Endothelial cell of umbilical vein (primary cell): ENCODE data around the gene BIRC5. TPM values are rescaled to one million over a fixed set of nuclear protein-coding genes. Genes with fewer than 3 reads are reported as not detected.

Source experiments
- BruUV-seq: library from RNA; stranded (reverse); fragments of 400-500 nt; replicated peaks from 2 replicates; lab custom pipeline; 2021; lab: Mats Ljungman, UMichigan
- CTCF ChIA-PET: fragments of 300-600, 350-600 bp; sonication (Branson Sonifier 250); formaldehyde crosslinking; loops from one replicate; lab custom pipeline; 2021; ENCODE audit warnings: antibody characterized with exemption, inconsistent platforms; lab: Charles Lee
- POLR2A ChIA-PET: fragments of 300-600, 350-600 bp; sonication (Branson Sonifier 250); formaldehyde crosslinking; loops from one replicate; lab custom pipeline; 2021; ENCODE audit warnings: antibody characterized with exemption, inconsistent platforms; lab: Charles Lee
- DNase-seq: peaks from one replicate; pipeline ENCODE4 v3.0.0-alpha.2; 2011; ENCODE audit warnings: low read depth, low spot score
- FAIRE-seq: peaks from 2 replicates; lab custom pipeline; 2011; peaks lifted over from hg19 to GRCh38; lab: Jason Lieb, UNC
- H2AFZ ChIP-seq: 2 replicates; pipeline ENCODE4 v1.6.0; 2012; ENCODE audit warnings: low read depth, low read length, control low read depth, inconsistent platforms
- H3K27ac ChIP-seq: 2 replicates; pipeline ENCODE4 v1.5.1; 2011; ENCODE audit warnings: low read depth, mild to moderate bottlenecking, control low read depth, low read length, moderate library complexity; ENCODE audit not compliant: insufficient read depth
- H3K27me3 ChIP-seq, 2 experiments: 2 replicates each; pipeline versions ENCODE4 v1.6.0 to v1.6.1; 2011; ENCODE audit warnings: low read length in 2 of 2, mixed read lengths in 1 of 2; ENCODE audit not compliant: control insufficient read depth in 2 of 2, insufficient read depth in 2 of 2
- H3K36me3 ChIP-seq, 2 experiments: 2 replicates in 1 of 2; 3 replicates in 1 of 2; pipeline ENCODE4 v1.5.1; 2011; ENCODE audit warnings: low read length in 2 of 2, mild to moderate bottlenecking in 1 of 2, moderate library complexity in 1 of 2; ENCODE audit not compliant: control insufficient read depth in 2 of 2, insufficient read depth in 2 of 2; ENCODE audit errors: extremely low read depth in 1 of 2
- H3K4me1 ChIP-seq: 3 replicates; pipeline ENCODE4 v1.5.1; 2011; ENCODE audit warnings: mild to moderate bottlenecking, low read length; ENCODE audit not compliant: control insufficient read depth, insufficient read depth; ENCODE audit errors: extremely low read depth
- H3K4me2 ChIP-seq: 2 replicates; pipeline ENCODE4 v1.6.1; 2011; ENCODE audit warnings: low read length, control low read depth, mixed read lengths; ENCODE audit not compliant: insufficient read depth
- H3K4me3 ChIP-seq, 3 experiments: fragments of 200-600 bp in 1 of 3; sonication (generic), shearing (Covaris generic) in 1 of 3; replicated peaks in 1 of 3; 2 replicates each; pipeline ENCODE4 v1.5.1; 2011 to 2016; ENCODE audit warnings: control low read depth in 3 of 3, low read length in 3 of 3, mild to moderate bottlenecking in 2 of 3, inconsistent platforms in 1 of 3, low read depth in 1 of 3, moderate library complexity in 1 of 3; ENCODE audit not compliant: insufficient read depth in 1 of 3
- H3K79me2 ChIP-seq: 2 replicates; pipeline ENCODE4 v1.6.0; 2012; ENCODE audit warnings: low read length, inconsistent platforms; ENCODE audit not compliant: control insufficient read depth, insufficient read depth
- H3K9ac ChIP-seq: replicated peaks from 2 replicates; pipeline ENCODE3; 2011; ENCODE audit warnings: low read length, control low read depth; ENCODE audit not compliant: insufficient read depth; ENCODE audit errors: extremely low read depth
- H3K9me1 ChIP-seq: replicated peaks from 3 replicates; pipeline ENCODE4 v1.6.0; 2011; ENCODE audit warnings: mild to moderate bottlenecking, low read length; ENCODE audit not compliant: control insufficient read depth, insufficient read depth; ENCODE audit errors: extremely low read depth
- H3K9me3 ChIP-seq: replicated peaks from 2 replicates; pipeline ENCODE4 v1.5.1; 2012; ENCODE audit warnings: low read length, inconsistent platforms; ENCODE audit not compliant: control insufficient read depth, insufficient read depth
- H4K20me1 ChIP-seq: replicated peaks from 2 replicates; pipeline ENCODE3; 2011; ENCODE audit warnings: mild to moderate bottlenecking, low read length; ENCODE audit not compliant: control insufficient read depth, insufficient read depth; ENCODE audit errors: extremely low read depth
- EZH2 ChIP-seq: IDR thresholded peaks from 2 replicates; pipeline ENCODE4 v1.6.1; 2012; ENCODE audit warnings: borderline replicate concordance, low read depth, mild to moderate bottlenecking, moderate library complexity, low read length, inconsistent platforms; ENCODE audit not compliant: severe bottlenecking
- FOS ChIP-seq: IDR thresholded peaks from 2 replicates; pipeline ENCODE4 v1.6.1; 2011; ENCODE audit warnings: mild to moderate bottlenecking, low read length, moderate library complexity, borderline replicate concordance; ENCODE audit not compliant: insufficient read depth
- GATA2 ChIP-seq: IDR thresholded peaks from 2 replicates; pipeline ENCODE4 v1.7.0; 2011; ENCODE audit warnings: low read depth, mild to moderate bottlenecking, moderate library complexity, mixed read lengths, low read length; ENCODE audit not compliant: insufficient read length, insufficient read depth
- JUN ChIP-seq: IDR thresholded peaks from 2 replicates; pipeline ENCODE4 v1.6.1; 2011; ENCODE audit warnings: borderline replicate concordance, low read depth; ENCODE audit not compliant: insufficient read length, insufficient read depth
- MYC ChIP-seq: IDR thresholded peaks from one replicate; pipeline ENCODE4 v1.6.1; 2011; ENCODE audit warnings: mild to moderate bottlenecking, low read depth, low read length
- POLR2A ChIP-seq: IDR thresholded peaks from 2 replicates; pipeline ENCODE4 v1.6.1; 2012; ENCODE audit warnings: low read depth, mild to moderate bottlenecking, control low read depth, low read length
- POLR2AphosphoS5 ChIP-seq: IDR thresholded peaks from 2 replicates; pipeline ENCODE4 v1.6.1; 2012; ENCODE audit warnings: low read depth, mild to moderate bottlenecking, control low read depth, low read length, moderate library complexity; ENCODE audit not compliant: insufficient read depth
- dilution Hi-C: fragments of 300-500 bp; cut with MboI; formaldehyde crosslinking; loops from one replicate; pipeline ENCODE4 v1.15.0; 2019; ENCODE audit warnings: low sequenced_read_pairs; ENCODE audit not compliant: extremely low pct_ligation_motif_present
- intact Hi-C: fragments of 100-400 bp; cut with micrococcal nuclease; formaldehyde crosslinking; loops from one replicate; pipeline ENCODE4 v1.10.0; 2022
- polyA plus RNA-seq, 4 experiments: library from polyadenylated mRNA; depleted of rRNA in 3 of 4; stranded (reverse) in 3 of 4; unstranded in 1 of 4; fragments of >200 nt; gene quantifications; 2 replicates each; pipeline versions ENCODE4 v1.2.1 to v1.2.3, GENCODE V29; 2011 to 2012; ENCODE audit warnings: missing spikeins in 1 of 4
- total RNA-seq: library from RNA; stranded (reverse); gene quantifications from 2 replicates; pipeline ENCODE4 v1.2.3, GENCODE V29; 2021
- TF ChIP-seq, protein P1 (sequence below): IDR thresholded peaks from 2 replicates; pipeline ENCODE4 v1.6.1; 2011; ENCODE audit not compliant: insufficient read depth, insufficient read length
- TF ChIP-seq, protein P2 (sequence below), 2 donors: IDR thresholded peaks; 1 replicate in 1 of 2; 2 replicates in 1 of 2; pipeline ENCODE4 v1.5.1; 2011; ENCODE audit warnings: low read length in 2 of 2, mild to moderate bottlenecking in 2 of 2, moderate library complexity in 2 of 2, control low read depth in 1 of 2, inconsistent platforms in 1 of 2, low read depth in 1 of 2; ENCODE audit not compliant: insufficient read depth in 1 of 2; ENCODE audit errors: extremely low read depth in 1 of 2

Gene BIRC5
- total and polyA plus RNA-seq, 2 donors (not counting 3 experiments of a cell fraction or from before 2014, with no cell fraction given): 32.8 to 74.6 TPM

DNA sequence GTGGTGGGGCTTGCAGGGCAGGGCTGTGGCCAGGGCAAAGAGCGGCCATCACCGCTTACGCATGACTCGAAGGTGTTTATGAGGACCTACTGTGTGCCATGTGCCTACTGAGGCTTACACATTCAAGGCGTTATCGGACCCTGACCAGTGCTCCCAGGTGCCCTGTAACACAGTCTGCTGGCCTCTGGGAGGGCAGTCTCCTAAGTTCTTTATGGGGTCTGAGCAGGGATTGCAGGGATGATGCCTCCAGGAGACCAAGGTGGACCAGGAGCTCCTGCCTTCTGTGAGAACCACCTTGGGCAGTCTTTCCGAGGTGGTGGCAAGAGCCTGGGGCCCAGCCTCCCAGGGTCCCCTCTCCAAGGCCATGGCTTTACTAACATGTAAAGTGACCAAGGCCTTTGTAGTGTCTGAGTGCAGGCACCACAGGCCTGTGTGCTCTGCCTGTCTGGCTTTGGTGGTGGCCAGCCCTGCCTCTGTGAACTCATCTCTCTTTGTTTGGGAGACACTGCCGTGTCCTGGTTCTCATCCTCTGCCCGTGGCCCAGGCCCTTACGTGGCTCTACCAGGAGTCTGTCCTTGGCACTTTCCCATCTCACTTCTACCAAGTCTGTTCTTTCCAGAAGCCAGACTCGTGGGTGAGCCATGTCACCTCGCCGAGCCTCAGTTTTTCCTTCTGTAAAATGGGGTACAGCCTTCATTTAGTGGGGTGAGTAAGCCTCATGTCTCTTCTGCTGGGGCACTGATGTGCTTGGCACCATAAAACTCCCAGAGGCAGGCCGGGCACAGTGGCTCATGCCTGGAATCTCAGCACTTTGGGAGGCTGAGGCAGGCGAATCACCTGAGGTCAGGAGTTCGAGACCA, 49.1 kb upstream of the BIRC5 start:
- FAIRE-seq (no peak), DNase-seq (no peak)
- Histone ChIP-seq H3K9me3 (no peaks in the 10 kb centered on the region), H3K27ac (no peak overlapping the region), H2AFZ (no peak overlapping the region), H3K36me3 (no peaks in the 10 kb centered on the region), H3K9me1 (no peaks in the 10 kb centered on the region), H3K9ac (no peak overlapping the region), H4K20me1 (no peaks in the 10 kb centered on the region), H3K4me1 (peaks cover 2% of the 10 kb centered on the region), H3K79me2 (no peaks in the 10 kb centered on the region), H3K4me2 (no peak overlapping the region), H3K27me3 (no peaks in the 10 kb centered on the region), H3K4me3 (no peak overlapping the region)
- no TSS peak for BruUV-seq
- ChIA-PET CTCF (interaction anchor here (2.7 kb wide), 1 partner anchor 12 kb away, joined by 9 read pairs; no protein-coding TSS in a partner anchor), POLR2A (no interaction called here)
- TF ChIP-seq FOS: no peak
- TF ChIP-seq, protein P1, sequence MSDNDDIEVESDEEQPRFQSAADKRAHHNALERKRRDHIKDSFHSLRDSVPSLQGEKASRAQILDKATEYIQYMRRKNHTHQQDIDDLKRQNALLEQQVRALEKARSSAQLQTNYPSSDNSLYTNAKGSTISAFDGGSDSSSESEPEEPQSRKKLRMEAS: no peak
- TF ChIP-seq GATA2: no peak
- dilution Hi-C loops (no loop called here), intact Hi-C loops (loop anchor here (5.0 kb wide), 1 partner anchor 33 kb away; the partner anchor contains the start of gene TMC8)

DNA sequence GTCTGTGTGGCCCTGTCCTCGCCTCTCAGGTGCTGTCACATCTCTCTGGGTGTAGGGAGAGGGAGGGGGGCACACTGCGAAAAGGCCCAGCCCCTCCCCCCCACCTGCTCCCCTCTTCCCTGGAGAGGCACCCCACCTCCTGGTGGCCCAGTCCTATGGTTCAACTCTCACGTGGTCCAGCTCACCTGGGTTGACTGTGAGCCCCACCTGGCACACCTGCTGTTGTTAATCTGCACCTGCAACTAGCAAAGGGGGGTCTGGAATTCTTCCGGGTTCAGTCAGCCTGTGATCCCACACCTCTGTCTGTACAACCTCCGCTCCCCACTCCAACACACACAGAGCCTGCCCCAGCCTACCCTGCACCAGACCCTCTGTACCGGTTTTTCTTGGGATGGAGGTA, 47.6 kb upstream of the BIRC5 start:
- H3K27me3 ChIP-seq: no peaks in the 10 kb centered on the region
- H3K36me3 ChIP-seq: peaks cover 0 to 2% of the 10 kb centered on the region in 2 experiments
- intact Hi-C loops (loop anchor here (5.0 kb wide), 1 partner anchor 34 kb away; the partner anchor contains the start of gene TMC8), dilution Hi-C loops (no loop called here)
- no peaks in the 10 kb centered on the region for H3K9me1 ChIP-seq
- peaks cover 2% of the 10 kb centered on the region for H3K4me1 ChIP-seq
- H3K9ac ChIP-seq: no peak overlapping the region
- no peak overlapping the region for H2AFZ ChIP-seq
- no peaks in the 10 kb centered on the region for H4K20me1 ChIP-seq
- ChIA-PET POLR2A (no interaction called here), CTCF (interaction anchor here (2.2 kb wide), 1 partner anchor 82 kb away, joined by 4 read pairs; no protein-coding TSS in a partner anchor)
- no peaks in the 10 kb centered on the region for H3K79me2 ChIP-seq
- H3K4me3 ChIP-seq: no peak overlapping the region
- TF ChIP-seq, protein P2, sequence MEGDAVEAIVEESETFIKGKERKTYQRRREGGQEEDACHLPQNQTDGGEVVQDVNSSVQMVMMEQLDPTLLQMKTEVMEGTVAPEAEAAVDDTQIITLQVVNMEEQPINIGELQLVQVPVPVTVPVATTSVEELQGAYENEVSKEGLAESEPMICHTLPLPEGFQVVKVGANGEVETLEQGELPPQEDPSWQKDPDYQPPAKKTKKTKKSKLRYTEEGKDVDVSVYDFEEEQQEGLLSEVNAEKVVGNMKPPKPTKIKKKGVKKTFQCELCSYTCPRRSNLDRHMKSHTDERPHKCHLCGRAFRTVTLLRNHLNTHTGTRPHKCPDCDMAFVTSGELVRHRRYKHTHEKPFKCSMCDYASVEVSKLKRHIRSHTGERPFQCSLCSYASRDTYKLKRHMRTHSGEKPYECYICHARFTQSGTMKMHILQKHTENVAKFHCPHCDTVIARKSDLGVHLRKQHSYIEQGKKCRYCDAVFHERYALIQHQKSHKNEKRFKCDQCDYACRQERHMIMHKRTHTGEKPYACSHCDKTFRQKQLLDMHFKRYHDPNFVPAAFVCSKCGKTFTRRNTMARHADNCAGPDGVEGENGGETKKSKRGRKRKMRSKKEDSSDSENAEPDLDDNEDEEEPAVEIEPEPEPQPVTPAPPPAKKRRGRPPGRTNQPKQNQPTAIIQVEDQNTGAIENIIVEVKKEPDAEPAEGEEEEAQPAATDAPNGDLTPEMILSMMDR (IDR thresholded peaks at IDR 0.05; ENCODE audit: extremely low read depth in 1 of 2, insufficient read depth in 1 of 2, low read depth in 1 of 2, low read length in 2 of 2): no peak
- TF ChIP-seq EZH2 (no peak), POLR2AphosphoS5 (no peak), JUN (no peak), FOS (no peak), POLR2A (no peak), MYC (no peak), GATA2 (no peak)
- TF ChIP-seq, protein P1: no peak
- no peak overlapping the region for H3K27ac ChIP-seq
- BruUV-seq: no TSS peak
- no peaks in the 10 kb centered on the region for H3K9me3 ChIP-seq
- FAIRE-seq (no peak), DNase-seq (no peak)
- H3K4me2 ChIP-seq: no peak overlapping the region
